ENCODE results near the gene ANKRD31. TPM values are rescaled to one million over a fixed set of nuclear protein-coding genes. Genes with fewer than 3 reads are reported as not detected.

ANKRD31 gene
- total and polyA plus RNA-seq, 11 donors: 0.04 to 0.17 (median 0.09) TPM; not detected in 5

DNA sequence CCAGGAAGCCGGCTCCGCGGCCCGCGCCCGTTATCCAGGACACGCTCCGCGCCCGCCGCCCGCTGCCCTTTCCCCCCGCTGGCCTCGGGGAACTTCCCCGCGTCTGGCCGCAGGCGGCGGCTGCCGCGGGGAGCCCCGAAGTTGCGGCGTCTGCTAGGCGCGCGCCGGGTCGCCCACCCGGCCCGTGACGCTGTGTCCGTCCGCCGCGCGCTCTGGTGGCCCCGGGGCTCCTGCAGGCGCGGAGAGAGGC is 183.7 kb downstream of the ANKRD31 start:
- peak in 1 of 4 donors; percentile 47 for ATAC-seq
- H3K4me1 ChIP-seq: peaks cover 0 to 31% (median 14%) of the 10 kb centered on the region in 12 donors
- peaks cover 0 to 21% (median 0%) of the 10 kb centered on the region in 9 donors for H3K27me3 ChIP-seq
- no peaks in the 10 kb centered on the region for H3K9me3 ChIP-seq
- H3K4me3 ChIP-seq: peak overlapping the region; percentile 62 to 96 (median 86)
- no peak for DNase-seq
- H3K36me3 ChIP-seq: no peaks in the 10 kb centered on the region
- TF ChIP-seq, protein P1, sequence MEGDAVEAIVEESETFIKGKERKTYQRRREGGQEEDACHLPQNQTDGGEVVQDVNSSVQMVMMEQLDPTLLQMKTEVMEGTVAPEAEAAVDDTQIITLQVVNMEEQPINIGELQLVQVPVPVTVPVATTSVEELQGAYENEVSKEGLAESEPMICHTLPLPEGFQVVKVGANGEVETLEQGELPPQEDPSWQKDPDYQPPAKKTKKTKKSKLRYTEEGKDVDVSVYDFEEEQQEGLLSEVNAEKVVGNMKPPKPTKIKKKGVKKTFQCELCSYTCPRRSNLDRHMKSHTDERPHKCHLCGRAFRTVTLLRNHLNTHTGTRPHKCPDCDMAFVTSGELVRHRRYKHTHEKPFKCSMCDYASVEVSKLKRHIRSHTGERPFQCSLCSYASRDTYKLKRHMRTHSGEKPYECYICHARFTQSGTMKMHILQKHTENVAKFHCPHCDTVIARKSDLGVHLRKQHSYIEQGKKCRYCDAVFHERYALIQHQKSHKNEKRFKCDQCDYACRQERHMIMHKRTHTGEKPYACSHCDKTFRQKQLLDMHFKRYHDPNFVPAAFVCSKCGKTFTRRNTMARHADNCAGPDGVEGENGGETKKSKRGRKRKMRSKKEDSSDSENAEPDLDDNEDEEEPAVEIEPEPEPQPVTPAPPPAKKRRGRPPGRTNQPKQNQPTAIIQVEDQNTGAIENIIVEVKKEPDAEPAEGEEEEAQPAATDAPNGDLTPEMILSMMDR (IDR thresholded peaks at IDR 0.05): no peak
- no peak for TF ChIP-seq POLR2A (IDR thresholded peaks at IDR 0.05)
- 0 to 1% (median 0%) methylated on average over 13 to 40 of the region's 40 CpGs; no CpG with 5 or more reads in 1 of the 4 donors for WGBS, 4 donors
- peak overlapping the region; percentile 75 to 89 (median 84) for H3K27ac ChIP-seq
- intact Hi-C loops (cut with DNase I): loop anchor here in 8 of 10 donors (5.0 to 10.0 kb wide), 8 partner anchors 182 to 1204 kb away; partner anchors contain the start of genes ANKRD31 (in 6 of the 8), HMGCR (in 2 of the 8) and HEXB (in 1 of the 8)

GRCh38 chr5:75052192-75053053 is 184.3 kb downstream of the ANKRD31 start, which contains the start of gene GCNT4:
Gene GCNT4 (minus strand): TSS chr5:75052558. CDS start chr5:75030037, 22,521 bp downstream.
- Histone ChIP-seq H3K36me3 (no peaks in the 10 kb centered on the region), H3K4me1 (peaks cover 0 to 30% (median 14%) of the 10 kb centered on the region in 12 donors), H3K27ac (peak within 1 kb of the TSS; percentile 75 to 89 (median 84)), H3K27me3 (peaks cover 0 to 21% (median 0%) of the 10 kb centered on the region in 9 donors), H3K9me3 (no peaks in the 10 kb centered on the region), H3K4me3 (peak within 1 kb of the TSS; percentile 62 to 96 (median 86))
- DNase-seq (peak; percentile 40 to 74 (median 46)), ATAC-seq (peak in 3 of 4 donors; percentile 36 to 61 (median 59))
- WGBS, 4 donors: 2 to 9% (median 3%) methylated on average over 17 to 74 of the region's 74 CpGs
- TF ChIP-seq POLR2A (IDR thresholded peaks at IDR 0.05): no peak
- TF ChIP-seq, protein P1 (IDR thresholded peaks at IDR 0.05): no peak
- intact Hi-C loops (cut with DNase I): loop anchor here in 8 of 10 donors (5.0 to 10.0 kb wide), 8 partner anchors 182 to 1205 kb away; partner anchors contain the start of genes ANKRD31 (in 6 of the 8), HMGCR (in 2 of the 8) and HEXB (in 1 of the 8)

DNA sequence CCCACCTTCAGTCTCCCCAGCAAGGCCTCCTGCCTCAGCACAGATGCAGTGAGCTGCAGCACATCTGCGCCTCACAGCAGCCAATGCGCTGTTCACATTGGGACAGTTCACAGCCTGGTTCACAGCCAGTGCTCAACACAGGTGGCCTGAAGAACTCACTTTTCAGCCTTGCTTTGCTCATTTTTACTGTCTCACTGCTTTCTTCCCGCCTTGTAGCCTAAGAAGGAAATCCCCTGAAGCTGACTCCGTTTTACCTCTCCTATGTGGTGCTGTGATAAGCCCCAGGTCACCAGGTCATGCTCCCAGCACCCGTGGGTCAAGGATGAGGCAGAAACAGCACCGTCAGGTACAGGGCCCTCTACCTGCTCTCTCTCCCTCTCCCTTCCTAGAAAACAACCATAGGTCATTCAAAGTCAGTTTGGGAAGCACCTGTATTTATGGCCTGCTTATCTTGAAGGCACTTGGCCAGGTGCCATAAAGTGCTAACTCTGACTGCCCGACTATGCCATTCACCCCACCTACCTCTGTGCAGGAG is 185.4 kb downstream of the ANKRD31 start:
- DNase-seq (no peak), ATAC-seq (no peak)
- no peak for TF ChIP-seq POLR2A (IDR thresholded peaks at IDR 0.05)
- TF ChIP-seq, protein P1 (IDR thresholded peaks at IDR 0.05): no peak
- Histone ChIP-seq H3K9me3 (no peaks in the 10 kb centered on the region), H3K27ac (no peak overlapping the region), H3K27me3 (peaks cover 0 to 21% (median 0%) of the 10 kb centered on the region in 9 donors), H3K36me3 (no peaks in the 10 kb centered on the region), H3K4me1 (peaks cover 0 to 30% (median 14%) of the 10 kb centered on the region in 12 donors), H3K4me3 (peak overlapping the region in 2 of 12 donors; percentile 8 to 93)
- intact Hi-C loops (cut with DNase I): loop anchor here in 8 of 10 donors (5.0 to 10.0 kb wide), 8 partner anchors 184 to 1206 kb away; partner anchors contain the start of genes ANKRD31 (in 6 of the 8), HMGCR (in 2 of the 8) and HEXB (in 1 of the 8)
- WGBS, 4 donors: 66 to 80% (median 79%) methylated on average over 7 of the region's 7 CpGs
